ENCODE measurements around the gene PI4K2A.

PI4K2A gene

GRCh38 chr10:97723001-97723400 is 82.5 kb downstream of the PI4K2A start:
- in situ Hi-C loops (cut with HindIII; ENCODE audit: low sequenced_read_pairs), result no loop called here

GRCh38 chr10:97724341-97724941 is 84.0 kb downstream of the PI4K2A start:
- no peak for DNase-seq (ENCODE audit: low read depth)
- H3K4me3 ChIP-seq (ENCODE audit: low read depth, low read length), result no peak overlapping the region
- in situ Hi-C loops (cut with HindIII; ENCODE audit: low sequenced_read_pairs), result no loop called here
- no peak for TF ChIP-seq CTCF (IDR thresholded peaks at IDR 0.05; ENCODE audit: low read depth, low read length, missing control alignments)

More at GRCh38 chr10:97723001-97723400, 82.5 kb downstream of the PI4K2A start:
- no peak for TF ChIP-seq CTCF (IDR thresholded peaks at IDR 0.05; ENCODE audit: low read depth, low read length, missing control alignments)
- no peak for DNase-seq (ENCODE audit: low read depth)
- no peak overlapping the region for H3K4me3 ChIP-seq (ENCODE audit: low read depth, low read length)

All from astrocyte of the cerebellum (primary cell).